BLaER1 treated with 17β-estradiol and CSF1 and Interleukin-3, amounts not matched to agents 10 nM and 100 nM (cell line): Measurements from ENCODE around the gene KCTD16.

Experiments used
- H3K27ac ChIP-seq, 11 experiments: shearing (Covaris generic); formaldehyde crosslinking; 2 replicates each; pipeline ENCODE4 v1.8.1; 2022
- H3K27me3 ChIP-seq, 11 experiments: shearing (Covaris generic); formaldehyde crosslinking; 2 replicates each; pipeline ENCODE4 v1.8.1; 2022
- H3K36me3 ChIP-seq, 11 experiments: shearing (Covaris generic); formaldehyde crosslinking; 2 replicates each; pipeline ENCODE4 v1.8.1; 2022
- H3K4me1 ChIP-seq, 10 experiments: shearing (Covaris generic); formaldehyde crosslinking; 2 replicates each; pipeline ENCODE4 v1.8.1; 2022
- H3K4me2 ChIP-seq, 11 experiments: shearing (Covaris generic); formaldehyde crosslinking; 2 replicates each; pipeline ENCODE4 v1.8.1; 2022
- H3K4me3 ChIP-seq, 10 experiments: shearing (Covaris generic); formaldehyde crosslinking; 2 replicates each; pipeline ENCODE4 v1.8.1; 2022
- H3K9ac ChIP-seq, 11 experiments: shearing (Covaris generic); formaldehyde crosslinking; 2 replicates each; pipeline ENCODE4 v1.8.1; 2022
- H3K9me3 ChIP-seq, 11 experiments: shearing (Covaris generic); formaldehyde crosslinking; replicated peaks in 1 of 11; 2 replicates each; pipeline ENCODE4 v1.8.1; 2022
- H4K20me1 ChIP-seq, 11 experiments: shearing (Covaris generic); formaldehyde crosslinking; 2 replicates each; pipeline ENCODE4 v1.8.1; 2022
- Cebpa-rat ChIP-seq, 11 experiments: shearing (Covaris generic); IDR thresholded peaks; 2 replicates each; pipeline ENCODE4 v1.8.1; 2022

Gene KCTD16

DNA sequence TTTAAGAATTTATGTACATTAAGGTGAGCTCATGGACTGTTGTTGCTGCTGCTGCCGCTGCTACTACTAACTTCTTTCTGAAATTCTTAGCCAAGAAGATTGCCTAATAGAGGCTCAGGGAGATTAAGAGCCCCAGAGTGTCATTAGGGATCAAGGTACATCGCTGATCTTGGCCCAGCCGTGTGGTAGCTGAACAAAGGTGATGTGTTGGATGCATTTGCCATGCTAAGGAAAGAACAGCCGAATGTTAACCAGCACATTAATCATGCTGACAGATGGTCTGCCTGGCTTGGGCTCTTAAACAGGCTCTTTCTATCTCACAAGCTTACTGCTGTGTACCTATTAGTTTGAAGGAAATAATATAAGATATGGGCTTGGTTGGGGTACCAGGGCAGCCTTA is 137.1 kb downstream of the KCTD16 start:
- no peaks in the 10 kb centered on the region for H3K4me1 ChIP-seq
- H3K9ac ChIP-seq = no peak overlapping the region
- H4K20me1 ChIP-seq = no peaks in the 10 kb centered on the region
- no peaks in the 10 kb centered on the region for H3K27me3 ChIP-seq
- H3K9me3 ChIP-seq = no peaks in the 10 kb centered on the region
- no peak overlapping the region for H3K4me3 ChIP-seq
- H3K36me3 ChIP-seq = no peaks in the 10 kb centered on the region
- no peak for TF ChIP-seq Cebpa-rat (IDR thresholded peaks at IDR 0.05)
- H3K27ac ChIP-seq = no peak overlapping the region
- H3K4me2 ChIP-seq = no peak overlapping the region

GRCh38 chr5:144308174-144308573 is 137.5 kb downstream of the KCTD16 start:
- Histone ChIP-seq H3K9ac (no peak overlapping the region), H3K9me3 (no peaks in the 10 kb centered on the region), H3K36me3 (no peaks in the 10 kb centered on the region), H3K27ac (no peak overlapping the region), H3K27me3 (no peaks in the 10 kb centered on the region), H3K4me2 (no peak overlapping the region), H3K4me1 (no peaks in the 10 kb centered on the region), H4K20me1 (no peaks in the 10 kb centered on the region), H3K4me3 (no peak overlapping the region)
- no peak for TF ChIP-seq Cebpa-rat (IDR thresholded peaks at IDR 0.05)

DNA sequence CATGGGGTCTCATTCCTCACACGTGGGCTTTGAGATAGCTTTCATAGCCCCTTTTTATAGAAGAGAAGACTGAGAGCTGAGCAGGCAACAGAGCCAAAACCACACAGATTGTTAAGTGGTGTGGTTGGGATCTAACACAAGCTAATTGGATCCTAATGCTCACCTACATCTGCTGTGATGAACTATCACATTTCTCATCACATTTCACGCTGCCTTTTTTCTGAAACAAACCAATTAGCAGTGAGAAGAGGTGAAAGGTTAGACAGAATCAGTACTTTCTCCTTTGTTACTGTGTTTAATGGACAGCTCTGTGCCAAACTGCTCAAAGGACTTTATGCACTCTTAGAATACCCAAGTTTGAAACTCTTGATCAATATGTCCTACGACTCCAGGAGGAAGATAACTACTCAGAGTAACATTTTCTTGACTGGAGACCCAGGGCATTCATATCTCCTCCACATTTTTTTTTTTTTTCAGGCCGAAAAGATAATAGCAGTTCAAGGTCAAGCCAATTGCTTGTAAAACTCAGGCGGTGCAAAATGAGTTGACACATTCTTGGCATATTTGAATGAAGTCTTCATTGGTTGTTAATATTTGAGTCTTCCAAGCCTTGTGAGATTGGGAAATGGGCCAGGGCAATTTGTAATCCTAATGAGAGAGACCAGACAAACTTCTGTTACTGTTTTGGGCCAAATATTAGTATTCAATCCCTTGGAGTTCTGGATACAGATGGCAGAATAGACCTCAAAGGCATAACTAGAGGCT is 138.4 kb downstream of the KCTD16 start:
- Histone ChIP-seq H3K9me3 (no peaks in the 10 kb centered on the region), H4K20me1 (no peaks in the 10 kb centered on the region), H3K4me2 (no peak overlapping the region), H3K36me3 (no peaks in the 10 kb centered on the region), H3K27ac (no peak overlapping the region), H3K27me3 (no peaks in the 10 kb centered on the region), H3K4me1 (no peaks in the 10 kb centered on the region), H3K9ac (no peak overlapping the region), H3K4me3 (no peak overlapping the region)
- no peak for TF ChIP-seq Cebpa-rat (IDR thresholded peaks at IDR 0.05)

- H3K4me2 ChIP-seq = no peak overlapping the region
- TF ChIP-seq Cebpa-rat (IDR thresholded peaks at IDR 0.05) = no peak
- H3K27me3 ChIP-seq = no peaks in the 10 kb centered on the region
- no peak overlapping the region for H3K4me3 ChIP-seq
- H3K9me3 ChIP-seq = no peaks in the 10 kb centered on the region
- no peaks in the 10 kb centered on the region for H3K36me3 ChIP-seq
- no peak overlapping the region for H3K27ac ChIP-seq
- H3K9ac ChIP-seq = no peak overlapping the region
- H4K20me1 ChIP-seq = no peaks in the 10 kb centered on the region
- no peaks in the 10 kb centered on the region for H3K4me1 ChIP-seq
Observed at GRCh38 chr5:144310621-144311020, 139.9 kb downstream of the KCTD16 start.

GRCh38 chr5:144313147-144313726 is 142.6 kb downstream of the KCTD16 start:
- no peaks in the 10 kb centered on the region for H3K36me3 ChIP-seq
- no peaks in the 10 kb centered on the region for H3K27me3 ChIP-seq
- H3K4me1 ChIP-seq = no peaks in the 10 kb centered on the region
- no peak overlapping the region for H3K4me3 ChIP-seq
- no peak overlapping the region for H3K4me2 ChIP-seq
- no peak overlapping the region for H3K27ac ChIP-seq
- H3K9me3 ChIP-seq = no peaks in the 10 kb centered on the region
- no peak overlapping the region for H3K9ac ChIP-seq
- no peak for TF ChIP-seq Cebpa-rat (IDR thresholded peaks at IDR 0.05)
- H4K20me1 ChIP-seq = no peaks in the 10 kb centered on the region

DNA sequence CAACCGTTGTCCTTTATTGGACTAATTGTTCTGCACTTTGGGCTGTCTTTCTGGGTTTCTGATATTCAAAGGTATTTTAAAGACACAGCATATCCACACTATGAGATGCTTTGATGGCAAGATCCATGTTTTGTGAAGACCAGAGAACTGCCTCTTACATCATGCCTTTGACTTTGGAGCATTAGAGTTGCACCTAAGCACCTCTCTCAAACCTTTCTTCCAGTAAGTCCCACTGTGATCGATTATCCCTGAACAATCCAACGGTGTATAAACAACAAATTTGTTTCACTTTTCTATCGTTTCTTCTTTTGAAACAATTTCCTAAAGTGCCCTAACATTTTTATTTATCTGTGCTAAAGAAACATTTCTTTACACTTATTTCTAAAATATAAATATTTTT is 144.4 kb downstream of the KCTD16 start:
- Histone ChIP-seq H3K9me3 (no peaks in the 10 kb centered on the region), H3K4me3 (no peak overlapping the region), H3K36me3 (no peaks in the 10 kb centered on the region), H3K27me3 (no peaks in the 10 kb centered on the region), H3K4me2 (no peak overlapping the region), H3K27ac (no peak overlapping the region), H4K20me1 (no peaks in the 10 kb centered on the region), H3K9ac (no peak overlapping the region), H3K4me1 (no peaks in the 10 kb centered on the region)
- TF ChIP-seq Cebpa-rat (IDR thresholded peaks at IDR 0.05) = no peak

GRCh38 chr5:144315994-144316634 is 145.4 kb downstream of the KCTD16 start:
- Histone ChIP-seq H3K9ac (no peak overlapping the region), H3K9me3 (no peaks in the 10 kb centered on the region), H3K4me2 (no peak overlapping the region), H3K4me1 (no peaks in the 10 kb centered on the region), H4K20me1 (no peaks in the 10 kb centered on the region), H3K27ac (no peak overlapping the region), H3K27me3 (no peaks in the 10 kb centered on the region), H3K4me3 (no peak overlapping the region), H3K36me3 (no peaks in the 10 kb centered on the region)
- no peak for TF ChIP-seq Cebpa-rat (IDR thresholded peaks at IDR 0.05)

DNA sequence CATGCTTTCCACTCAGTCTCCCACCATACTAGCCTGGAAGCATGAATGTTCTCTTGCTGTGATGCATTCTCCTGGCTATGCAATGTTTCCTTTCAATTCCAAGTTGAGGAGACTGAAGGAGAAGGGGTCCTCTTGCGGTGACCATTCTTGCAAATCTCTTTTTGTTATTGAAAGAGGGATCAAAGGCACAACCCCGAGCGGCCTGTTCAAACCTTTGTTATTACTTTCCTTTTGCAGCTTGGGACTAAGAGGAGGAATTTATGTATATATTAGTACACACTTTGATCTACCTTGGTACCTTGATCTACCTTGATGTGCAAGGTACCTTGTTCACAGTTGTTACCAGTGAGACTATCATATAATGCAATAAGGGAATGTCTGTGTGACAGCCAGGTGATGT is 147.3 kb downstream of the KCTD16 start:
- no peaks in the 10 kb centered on the region for H3K36me3 ChIP-seq
- no peak overlapping the region for H3K9ac ChIP-seq
- H3K9me3 ChIP-seq = no peaks in the 10 kb centered on the region
- H3K4me1 ChIP-seq = no peaks in the 10 kb centered on the region
- TF ChIP-seq Cebpa-rat (IDR thresholded peaks at IDR 0.05) = no peak
- H3K27ac ChIP-seq = no peak overlapping the region
- H4K20me1 ChIP-seq = no peaks in the 10 kb centered on the region
- H3K4me3 ChIP-seq = no peak overlapping the region
- no peaks in the 10 kb centered on the region for H3K27me3 ChIP-seq
- no peak overlapping the region for H3K4me2 ChIP-seq

DNA sequence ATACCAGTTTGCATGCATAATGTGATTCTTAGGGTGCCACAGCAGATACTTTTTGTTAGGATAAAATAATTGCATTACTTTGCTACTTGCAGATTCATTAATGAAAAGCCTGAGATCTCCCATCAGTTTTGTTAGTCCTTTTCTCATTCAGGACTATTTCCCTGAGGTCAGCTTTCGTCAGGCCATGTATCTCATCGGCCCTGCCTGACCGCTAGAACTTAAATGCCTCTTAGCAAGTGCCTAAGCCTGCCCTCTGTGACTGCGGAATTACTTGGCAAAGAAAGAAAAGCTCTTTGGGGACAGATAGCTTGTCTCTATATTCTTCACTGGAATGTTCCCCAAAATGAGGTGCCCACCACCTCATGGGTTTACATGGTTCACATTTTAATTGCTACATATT is 147.8 kb downstream of the KCTD16 start:
- H3K36me3 ChIP-seq = no peaks in the 10 kb centered on the region
- TF ChIP-seq Cebpa-rat (IDR thresholded peaks at IDR 0.05) = no peak
- H3K9ac ChIP-seq = no peak overlapping the region
- H3K4me2 ChIP-seq = no peak overlapping the region
- no peaks in the 10 kb centered on the region for H3K9me3 ChIP-seq
- H3K4me1 ChIP-seq = no peaks in the 10 kb centered on the region
- H4K20me1 ChIP-seq = no peaks in the 10 kb centered on the region
- H3K27me3 ChIP-seq = no peaks in the 10 kb centered on the region
- no peak overlapping the region for H3K4me3 ChIP-seq
- no peak overlapping the region for H3K27ac ChIP-seq

- Histone ChIP-seq H3K4me1 (no peaks in the 10 kb centered on the region), H3K4me3 (no peak overlapping the region), H3K4me2 (no peak overlapping the region), H4K20me1 (no peaks in the 10 kb centered on the region), H3K36me3 (no peaks in the 10 kb centered on the region), H3K27ac (no peak overlapping the region), H3K9ac (no peak overlapping the region), H3K27me3 (no peaks in the 10 kb centered on the region), H3K9me3 (0 out of 22 replicates have a peak, but pooled peaks cover 0 to 3% (median 0%) of the 10 kb centered on the region in 11 experiments)
- no peak for TF ChIP-seq Cebpa-rat (IDR thresholded peaks at IDR 0.05)
Observed at GRCh38 chr5:144323181-144323580, 152.5 kb downstream of the KCTD16 start.
